Activated T-cell treated with anti-CD3 and anti-CD28 coated beads, Interleukin-2, amount 50 U/mL, for 1 hour (primary cell): ENCODE results near the gene PMEL.

ENCODE experiments used
- DNase-seq: peaks from one replicate; pipeline ENCODE4 v3.0.0-alpha.2; 2020

Gene PMEL

GRCh38 chr12:55912908-55913307 lies 52.9 kb downstream of the PMEL start:
- DNase-seq: no peak

- DNase-seq: no peak
These were observed 56.3 kb downstream of the PMEL start for GRCh38 chr12:55909513-55909884.

GRCh38 chr12:55908726-55909512 lies 56.9 kb downstream of the PMEL start:
- DNase-seq: no peak

GRCh38 chr12:55906056-55906455 lies 59.8 kb downstream of the PMEL start:
- no peak for DNase-seq
